Measurements from ENCODE around the gene C19orf25. TPM values are rescaled to one million over a fixed set of nuclear protein-coding genes. Genes with fewer than 3 reads are reported as not detected.

C19orf25 gene
- total and polyA plus RNA-seq, 11 donors = 9.4 to 29.2 (median 16.0) TPM

DNA sequence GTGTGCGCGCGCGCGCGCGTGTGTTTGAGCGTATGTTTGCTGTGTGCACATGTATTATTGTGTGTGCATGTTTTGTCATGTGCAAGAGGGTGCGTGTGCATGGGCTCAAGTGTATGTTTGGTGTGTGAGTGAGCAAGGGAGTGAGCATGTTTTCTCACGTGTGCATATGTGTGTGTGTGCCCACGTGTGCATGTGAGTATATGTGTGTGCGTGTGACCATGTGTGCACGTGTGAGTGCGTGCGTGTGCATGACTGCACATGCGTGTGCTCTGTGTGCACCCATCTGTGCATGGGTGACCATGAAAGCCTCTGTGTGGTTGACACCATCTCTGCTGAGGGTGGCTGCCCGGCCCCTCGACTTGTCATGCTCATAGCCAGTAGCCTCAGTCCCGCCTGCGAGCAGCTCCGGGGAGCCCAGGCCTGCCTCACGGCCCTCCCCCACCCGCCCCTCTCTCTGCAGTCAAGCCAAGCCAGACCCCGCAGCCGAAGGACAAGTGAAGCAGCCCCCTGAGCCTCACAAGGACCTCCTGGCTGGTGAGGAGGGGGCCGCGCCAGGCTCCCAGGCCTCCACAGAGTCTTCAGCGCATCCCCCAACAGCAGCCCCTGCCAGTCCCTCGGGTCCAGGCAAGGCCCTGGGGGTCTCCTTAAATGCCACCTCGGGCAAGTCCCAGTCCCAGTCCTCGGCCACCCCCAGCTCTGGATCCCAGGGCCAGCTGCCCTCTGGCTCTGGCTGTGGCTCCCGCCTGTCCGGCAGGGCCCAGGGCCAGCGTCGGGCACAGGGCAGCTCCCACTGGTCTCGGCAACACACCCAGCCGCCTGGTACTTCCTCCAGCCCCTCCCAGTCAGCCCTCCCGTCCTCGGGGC is 17.9 kb upstream of the C19orf25 start:
- 72 to 81% (median 74%) methylated on average over 24 to 39 of the region's 39 CpGs for WGBS, 4 donors
- DNase-seq = no peak
- Histone ChIP-seq H3K27me3 (peaks cover 0 to 13% (median 4%) of the 10 kb centered on the region in 9 donors), H3K4me1 (peaks cover 0 to 9% (median 0%) of the 10 kb centered on the region in 12 donors), H3K4me3 (no peak overlapping the region), H3K36me3 (no peaks in the 10 kb centered on the region), H3K27ac (no peak overlapping the region), H3K9me3 (no peaks in the 10 kb centered on the region)
- TF ChIP-seq, protein P1, sequence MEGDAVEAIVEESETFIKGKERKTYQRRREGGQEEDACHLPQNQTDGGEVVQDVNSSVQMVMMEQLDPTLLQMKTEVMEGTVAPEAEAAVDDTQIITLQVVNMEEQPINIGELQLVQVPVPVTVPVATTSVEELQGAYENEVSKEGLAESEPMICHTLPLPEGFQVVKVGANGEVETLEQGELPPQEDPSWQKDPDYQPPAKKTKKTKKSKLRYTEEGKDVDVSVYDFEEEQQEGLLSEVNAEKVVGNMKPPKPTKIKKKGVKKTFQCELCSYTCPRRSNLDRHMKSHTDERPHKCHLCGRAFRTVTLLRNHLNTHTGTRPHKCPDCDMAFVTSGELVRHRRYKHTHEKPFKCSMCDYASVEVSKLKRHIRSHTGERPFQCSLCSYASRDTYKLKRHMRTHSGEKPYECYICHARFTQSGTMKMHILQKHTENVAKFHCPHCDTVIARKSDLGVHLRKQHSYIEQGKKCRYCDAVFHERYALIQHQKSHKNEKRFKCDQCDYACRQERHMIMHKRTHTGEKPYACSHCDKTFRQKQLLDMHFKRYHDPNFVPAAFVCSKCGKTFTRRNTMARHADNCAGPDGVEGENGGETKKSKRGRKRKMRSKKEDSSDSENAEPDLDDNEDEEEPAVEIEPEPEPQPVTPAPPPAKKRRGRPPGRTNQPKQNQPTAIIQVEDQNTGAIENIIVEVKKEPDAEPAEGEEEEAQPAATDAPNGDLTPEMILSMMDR (IDR thresholded peaks at IDR 0.05) = no peak
- TF ChIP-seq POLR2A (IDR thresholded peaks at IDR 0.05) = no peak
- intact Hi-C loops (cut with DNase I) = no loop called here
- peak in 1 of 4 donors; percentile 3 for ATAC-seq

DNA sequence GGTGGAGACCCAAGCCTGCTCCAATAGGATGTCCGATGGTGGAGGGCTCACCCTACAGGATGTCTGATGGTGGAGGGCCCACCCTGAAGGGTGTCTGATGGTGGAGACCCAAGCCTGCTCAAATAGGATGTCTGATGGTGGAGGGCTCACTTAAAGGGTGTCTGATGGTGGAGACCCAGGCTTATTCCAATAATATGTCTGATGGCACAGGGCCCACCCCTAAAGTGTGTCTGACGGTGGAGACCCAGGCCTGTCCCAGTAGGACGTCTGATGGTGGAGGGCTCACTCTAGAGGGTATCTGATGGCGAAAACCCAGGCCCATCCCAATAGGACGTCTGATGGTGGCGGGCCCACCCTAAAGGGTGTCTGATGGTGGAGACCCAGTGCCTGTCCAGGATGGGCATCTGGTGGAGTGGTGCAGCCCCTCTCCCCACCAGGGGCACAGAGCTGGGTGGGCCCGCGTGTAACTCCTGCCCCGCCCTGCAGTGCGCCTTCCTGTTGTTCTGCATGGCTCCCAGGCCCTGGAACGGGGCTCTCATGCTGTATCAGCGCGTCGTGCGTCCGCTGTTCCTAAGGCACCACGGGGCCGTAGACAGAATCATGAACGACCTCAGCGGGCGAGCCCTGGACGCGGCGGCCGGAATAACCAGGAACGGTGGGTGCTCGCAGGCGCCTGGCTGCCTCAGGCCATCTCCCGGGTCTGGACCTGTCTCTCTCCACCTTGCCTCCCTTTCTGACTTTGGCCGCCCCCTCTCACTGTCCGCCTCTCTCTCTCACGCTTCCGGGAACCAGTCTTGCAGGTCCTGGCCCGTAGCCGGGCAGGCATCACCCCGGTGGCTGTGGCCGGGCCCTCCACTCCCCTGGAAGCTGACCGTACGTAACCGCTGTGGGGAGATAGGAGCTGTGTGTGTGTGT is 17.0 kb upstream of the C19orf25 start:
- TF ChIP-seq, protein P1 (IDR thresholded peaks at IDR 0.05) = no peak
- TF ChIP-seq POLR2A (IDR thresholded peaks at IDR 0.05) = no peak
- H3K36me3 ChIP-seq = no peaks in the 10 kb centered on the region
- ATAC-seq = peak in 1 of 4 donors; percentile 3
- H3K9me3 ChIP-seq = no peaks in the 10 kb centered on the region
- H3K4me3 ChIP-seq = no peak overlapping the region
- peaks cover 0 to 15% (median 4%) of the 10 kb centered on the region in 9 donors for H3K27me3 ChIP-seq
- peaks cover 0 to 18% (median 6%) of the 10 kb centered on the region in 12 donors for H3K4me1 ChIP-seq
- H3K27ac ChIP-seq = no peak overlapping the region
- DNase-seq = no peak
- intact Hi-C loops (cut with DNase I) = no loop called here
- 77 to 81% (median 80%) methylated on average over 31 to 40 of the region's 40 CpGs for WGBS, 4 donors

- WGBS, 4 donors = 80 to 88% (median 86%) methylated on average over 28 to 37 of the region's 37 CpGs
- ATAC-seq (no peak), DNase-seq (no peak)
- intact Hi-C loops (cut with DNase I) = no loop called here
- no peak for TF ChIP-seq POLR2A (IDR thresholded peaks at IDR 0.05)
- TF ChIP-seq, protein P1 (IDR thresholded peaks at IDR 0.05) = no peak
- Histone ChIP-seq H3K36me3 (no peaks in the 10 kb centered on the region), H3K4me3 (no peak overlapping the region), H3K27ac (no peak overlapping the region), H3K27me3 (peaks cover 0 to 15% (median 4%) of the 10 kb centered on the region in 9 donors), H3K9me3 (no peaks in the 10 kb centered on the region), H3K4me1 (peaks cover 0 to 20% (median 6%) of the 10 kb centered on the region in 12 donors)
Measured at GRCh38 chr19:1495051-1495798, 16.2 kb upstream of the C19orf25 start.

Measured in heart left ventricle (tissue), 16 donors.